Esophagus squamous epithelium (tissue), 5 donors: Measurements from ENCODE around the gene PSMC6. TPM values are rescaled to one million over a fixed set of nuclear protein-coding genes. Genes with fewer than 3 reads are reported as not detected.

ENCODE experiments used
- DNase-seq: peaks from one replicate; lab custom pipeline; 2025; lab: John Stamatoyannopoulos, UW
- H3K27ac ChIP-seq, 4 donors: fragments of 200-600 bp; sonication (generic); one replicate each; pipeline ENCODE4 v1.5.1; 2016 to 2019; ENCODE audit warnings: mild to moderate bottlenecking in 1 of 4
- H3K27me3 ChIP-seq, 4 donors: fragments of 200-600 bp; sonication (generic); 1 replicate in 3 of 4; 2 replicates in 1 of 4; pipeline versions ENCODE4 v1.5.1 to v1.6.0; 2017 to 2021; ENCODE audit warnings: antibody characterized with exemption in 1 of 4
- H3K36me3 ChIP-seq, 3 donors: fragments of 200-600 bp; sonication (generic); one replicate each; pipeline ENCODE4 v1.5.1; 2016 to 2019
- H3K4me1 ChIP-seq, 3 donors: fragments of 200-600 bp; sonication (generic); one replicate each; pipeline ENCODE4 v1.5.1; 2017 to 2019
- H3K4me3 ChIP-seq, 4 donors: fragments of 200-600 bp; sonication (generic); 1 replicate in 3 of 4; 2 replicates in 1 of 4; pipeline ENCODE4 v1.5.1; 2016 to 2019; ENCODE audit warnings: mild to moderate bottlenecking in 2 of 4, moderate library complexity in 1 of 4
- H3K9me3 ChIP-seq, 3 donors: fragments of 200-600 bp; sonication (generic); one replicate each; pipeline ENCODE4 v1.5.1; 2016 to 2019
- CTCF ChIP-seq, 6 experiments: fragments of 450-650 bp in 4 of 6; fragments of 200-600 bp in 2 of 6; sonication (generic) in 2 of 6; IDR thresholded peaks; one replicate each; pipeline ENCODE4 v1.5.1; 2016 to 2019; ENCODE audit warnings: antibody characterized with exemption in 6 of 6, mild to moderate bottlenecking in 4 of 6, moderate library complexity in 4 of 6
- POLR2A ChIP-seq, 4 donors: fragments of 450-650 bp; IDR thresholded peaks; one replicate each; pipeline ENCODE4 v1.6.1; 2017; ENCODE audit warnings: antibody characterized with exemption in 4 of 4, mild to moderate bottlenecking in 4 of 4, moderate library complexity in 3 of 4
- WGBS, 2 donors: methylation state at CpG; one replicate each; pipeline ENCODE4 v1.1.5; 2018; 5-methylcytosine and 5-hydroxymethylcytosine counted together
- intact Hi-C: fragments of 100-400 bp; cut with DNase I; formaldehyde crosslinking; loops from one replicate; pipeline ENCODE4 v1.15.0; 2022
- total RNA-seq, 4 donors: library from RNA; depleted of rRNA; stranded (reverse); fragments of >200 nt; gene quantifications; one replicate each; pipeline ENCODE4 v1.1.0, GENCODE V29; 2016
- donor health status: DM: yes; HTN: yes; CAD: no.

Gene PSMC6
- total RNA-seq, 4 donors from 2014 or later: 75.5 to 147 (median 82.9) TPM

GRCh38 chr14:52738409-52738808 is 31.4 kb downstream of the PSMC6 start:
- TF ChIP-seq CTCF (IDR thresholded peaks at IDR 0.05) (no peak), POLR2A (IDR thresholded peaks at IDR 0.05) (no peak)
- intact Hi-C loops: no loop called here
- no peaks in the 10 kb centered on the region for H3K27me3 ChIP-seq
- H3K9me3 ChIP-seq: no peaks in the 10 kb centered on the region
- H3K27ac ChIP-seq: no peak overlapping the region
- no peak for DNase-seq
- H3K4me3 ChIP-seq: no peak overlapping the region
- H3K36me3 ChIP-seq: peaks cover 0 to 17% (median 0%) of the 10 kb centered on the region in 3 donors
- H3K4me1 ChIP-seq: peaks cover 0 to 27% (median 3%) of the 10 kb centered on the region in 3 donors

- intact Hi-C loops: no loop called here
- DNase-seq: no peak
- 81 to 85% methylated on average over 1 of the region's 1 CpG for WGBS, 2 donors
- Histone ChIP-seq H3K4me3 (no peak overlapping the region), H3K4me1 (peaks cover 0 to 20% (median 3%) of the 10 kb centered on the region in 3 donors), H3K36me3 (peaks cover 0 to 11% (median 0%) of the 10 kb centered on the region in 3 donors), H3K9me3 (no peaks in the 10 kb centered on the region), H3K27me3 (no peaks in the 10 kb centered on the region), H3K27ac (no peak overlapping the region)
- TF ChIP-seq CTCF (IDR thresholded peaks at IDR 0.05) (no peak), POLR2A (IDR thresholded peaks at IDR 0.05) (no peak)
These were observed 33.8 kb downstream of the PSMC6 start for GRCh38 chr14:52740751-52741150.

GRCh38 chr14:52741865-52742264 is 34.9 kb downstream of the PSMC6 start:
- no peak overlapping the region for H3K4me3 ChIP-seq
- H3K36me3 ChIP-seq: peaks cover 0 to 20% (median 0%) of the 10 kb centered on the region in 3 donors
- H3K4me1 ChIP-seq: peaks cover 0 to 17% (median 0%) of the 10 kb centered on the region in 3 donors
- intact Hi-C loops: no loop called here
- DNase-seq: no peak
- H3K9me3 ChIP-seq: no peaks in the 10 kb centered on the region
- H3K27me3 ChIP-seq: no peaks in the 10 kb centered on the region
- peak overlapping the region; percentile 11 to 65 (median 36) for H3K27ac ChIP-seq
- TF ChIP-seq POLR2A (IDR thresholded peaks at IDR 0.05) (no peak), CTCF (IDR thresholded peaks at IDR 0.05) (no peak)

- intact Hi-C loops: no loop called here
- 88 to 91% methylated on average over 8 of the region's 8 CpGs for WGBS, 2 donors
- H3K4me1 ChIP-seq: no peaks in the 10 kb centered on the region
- no peak overlapping the region for H3K27ac ChIP-seq
- DNase-seq: no peak
- H3K36me3 ChIP-seq: peaks cover 0 to 78% (median 3%) of the 10 kb centered on the region in 3 donors
- H3K27me3 ChIP-seq: no peaks in the 10 kb centered on the region
- TF ChIP-seq POLR2A (IDR thresholded peaks at IDR 0.05) (no peak), CTCF (IDR thresholded peaks at IDR 0.05) (no peak)
- H3K9me3 ChIP-seq: no peaks in the 10 kb centered on the region
- H3K4me3 ChIP-seq: no peak overlapping the region
These were observed 41.8 kb downstream of the PSMC6 start for GRCh38 chr14:52748647-52749292.

GRCh38 chr14:52755607-52756316 is 48.8 kb downstream of the PSMC6 start:
- intact Hi-C loops: no loop called here
- DNase-seq: no peak
- WGBS, 2 donors: 89 to 96% methylated on average over 5 of the region's 5 CpGs
- TF ChIP-seq CTCF (IDR thresholded peaks at IDR 0.05) (no peak), POLR2A (IDR thresholded peaks at IDR 0.05) (no peak)
- Histone ChIP-seq H3K27ac (no peak overlapping the region), H3K4me1 (no peaks in the 10 kb centered on the region), H3K36me3 (peaks cover 0 to 71% (median 6%) of the 10 kb centered on the region in 3 donors), H3K9me3 (no peaks in the 10 kb centered on the region), H3K4me3 (no peak overlapping the region), H3K27me3 (no peaks in the 10 kb centered on the region)
